Fibroblast of the aortic adventitia (primary cell): ENCODE results near the gene GLT1D1. TPM values are rescaled to one million over a fixed set of nuclear protein-coding genes. Genes with fewer than 3 reads are reported as not detected.

Source experiments
- DNase-seq: peaks from one replicate; pipeline ENCODE4 v3.0.0-alpha.2; 2010; ENCODE audit warnings: low read depth
- H3K4me3 ChIP-seq: 2 replicates; pipeline ENCODE4 v1.5.1; 2011; ENCODE audit warnings: low read depth, mild to moderate bottlenecking, control low read depth, low read length, moderate library complexity
- CTCF ChIP-seq: IDR thresholded peaks from 2 replicates; pipeline ENCODE4 v1.5.1; 2011; ENCODE audit warnings: mild to moderate bottlenecking, low read length, control low read depth, inconsistent platforms; ENCODE audit not compliant: insufficient read depth
- total RNA-seq: library from RNA; depleted of rRNA; stranded (reverse); fragments of >200 nt; gene quantifications from 2 replicates; pipeline ENCODE4 v1.2.3, GENCODE V29; 2012; ENCODE audit warnings: low replicate concordance

Gene GLT1D1
- total RNA-seq, 1 donor, result not detected

- TF ChIP-seq CTCF, result no peak
- no peak overlapping the region for H3K4me3 ChIP-seq
- no peak for DNase-seq
Measured at GRCh38 chr12:128961308-128961902, 108.1 kb downstream of the GLT1D1 start.

DNA sequence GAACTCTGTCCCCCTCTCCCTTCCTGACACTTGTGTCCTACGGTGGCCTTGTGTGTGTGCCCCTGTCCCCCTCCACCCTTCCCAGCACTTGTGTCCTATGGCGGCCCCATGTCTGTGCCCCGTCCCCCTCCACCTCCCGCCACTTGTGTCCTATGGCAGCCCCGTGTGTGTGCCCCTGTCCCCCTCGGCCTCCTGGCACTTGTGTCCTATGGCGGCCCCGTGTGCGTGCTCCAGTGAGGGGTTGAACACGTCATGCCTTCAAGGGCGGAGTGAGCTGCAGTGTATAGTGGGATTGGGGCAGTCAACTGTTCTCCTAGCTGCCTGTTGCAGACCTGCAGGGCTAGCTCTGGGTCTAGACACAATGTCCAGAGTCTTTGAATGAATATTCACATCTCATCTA, 108.7 kb downstream of the GLT1D1 start:
- no peak overlapping the region for H3K4me3 ChIP-seq
- no peak for DNase-seq
- TF ChIP-seq CTCF, result no peak

- DNase-seq, result no peak
- no peak for TF ChIP-seq CTCF
- H3K4me3 ChIP-seq, result no peak overlapping the region
Measured at GRCh38 chr12:128966203-128966810, 113.0 kb downstream of the GLT1D1 start.

DNA sequence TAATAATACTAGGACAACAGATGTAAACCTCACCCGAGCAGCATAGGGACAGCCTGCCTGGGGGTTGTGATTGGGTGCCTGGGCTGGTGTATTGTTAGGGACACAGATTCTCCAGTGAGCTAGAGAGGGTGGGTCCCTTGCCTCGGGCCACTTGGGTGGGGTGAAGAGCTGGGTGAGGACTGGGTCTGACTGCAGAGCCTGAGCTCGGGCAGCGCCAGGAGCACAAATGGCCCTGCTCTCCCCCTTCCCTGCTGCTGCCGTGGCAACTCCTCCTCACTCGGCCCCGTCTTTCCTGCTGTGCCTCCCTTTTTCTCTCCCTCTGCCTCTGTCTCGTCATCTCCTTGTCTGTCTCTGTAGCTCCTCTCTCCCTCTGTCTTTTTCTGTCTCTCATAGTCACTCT, 115.4 kb downstream of the GLT1D1 start:
- TF ChIP-seq CTCF, result no peak
- no peak overlapping the region for H3K4me3 ChIP-seq
- DNase-seq, result no peak

DNA sequence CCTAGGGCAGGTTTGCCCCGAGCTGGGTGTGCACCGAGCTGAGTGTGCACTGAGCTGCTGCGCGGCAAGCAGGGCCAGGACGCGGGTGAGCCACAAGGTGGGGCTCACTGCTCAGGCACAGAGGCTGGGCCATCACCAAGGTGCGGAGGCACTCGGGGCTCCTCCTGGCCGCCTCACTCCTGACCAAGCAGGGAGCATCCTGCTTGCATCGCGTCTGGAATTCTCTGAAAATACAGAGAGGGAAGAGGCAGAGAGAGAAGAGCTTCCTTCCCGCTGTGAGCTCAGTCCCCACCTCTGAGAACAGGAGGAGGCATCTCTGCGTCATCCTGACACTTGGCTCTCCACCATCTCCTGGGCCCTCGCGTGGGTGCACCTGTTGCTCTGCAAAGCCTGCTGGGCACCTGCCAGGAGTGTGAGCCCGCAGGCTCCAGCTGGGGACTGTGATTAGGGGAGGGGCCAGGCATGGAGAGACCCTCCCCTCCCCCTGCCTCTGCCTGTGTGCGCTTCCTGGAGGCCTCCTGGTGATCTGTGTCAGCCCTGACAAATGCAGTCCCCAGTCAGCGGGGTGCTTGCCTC, 116.3 kb downstream of the GLT1D1 start:
- no peak for TF ChIP-seq CTCF
- H3K4me3 ChIP-seq, result no peak overlapping the region
- no peak for DNase-seq

GRCh38 chr12:128970110-128970509, 116.8 kb downstream of the GLT1D1 start:
- DNase-seq, result no peak
- no peak for TF ChIP-seq CTCF
- H3K4me3 ChIP-seq, result no peak overlapping the region
